Cortex of kidney (tissue), 1 donor: ENCODE measurements around the gene BBS10.
"Not testable (repeated sequence)": the region's sequence is repeated elsewhere in the genome, so short reads cannot be mapped to it uniquely, and the experiment has no call there.

ENCODE experiments used
- DNase-seq: peaks from one replicate; lab custom pipeline; 2025; lab: John Stamatoyannopoulos, UW

Gene BBS10

DNA sequence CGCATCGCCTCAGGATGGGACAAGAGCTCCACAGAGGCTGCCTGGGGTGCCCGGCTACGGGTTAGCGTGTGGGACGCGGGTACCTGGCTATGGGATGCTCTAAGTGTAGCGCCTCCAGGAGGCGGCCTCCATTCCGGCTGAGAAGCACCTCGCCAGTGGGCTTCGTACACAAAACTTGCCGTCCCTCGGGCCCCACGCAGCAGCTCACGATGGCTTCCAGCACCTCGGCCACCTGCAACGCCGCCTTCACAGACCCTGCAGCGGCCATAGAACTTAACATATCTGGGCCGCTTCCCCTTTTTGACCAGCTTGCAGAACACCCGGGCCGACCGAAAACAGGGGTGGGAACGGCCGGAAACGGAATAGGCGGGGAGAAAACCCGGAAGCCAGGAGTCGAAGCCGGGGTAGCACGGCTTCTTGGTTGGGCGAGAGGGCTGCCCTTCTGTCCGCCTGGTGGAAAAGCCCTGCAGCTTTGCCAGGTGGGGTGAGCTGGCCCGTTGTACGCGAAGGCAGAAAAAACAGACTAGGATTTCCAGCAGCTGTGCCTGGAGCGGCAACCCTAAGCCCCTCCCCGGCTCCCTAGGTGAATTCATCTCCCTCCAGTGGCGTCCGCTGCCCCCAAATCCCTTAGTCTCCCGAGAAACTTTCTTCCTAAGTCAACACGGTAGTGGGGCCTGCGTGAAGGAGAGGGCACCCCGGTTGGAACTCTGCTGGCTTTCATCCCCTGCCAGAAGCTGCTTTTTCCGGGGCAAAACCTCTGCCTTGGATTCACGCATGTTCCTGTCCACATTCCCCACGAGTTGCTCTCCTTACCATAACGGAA, at the start of gene BBS10:
BBS10 (minus strand) TSS at position 337 of the 823 bp plus-strand sequence; CDS start at position 280, 57 bp downstream.
- no peak for DNase-seq

DNA sequence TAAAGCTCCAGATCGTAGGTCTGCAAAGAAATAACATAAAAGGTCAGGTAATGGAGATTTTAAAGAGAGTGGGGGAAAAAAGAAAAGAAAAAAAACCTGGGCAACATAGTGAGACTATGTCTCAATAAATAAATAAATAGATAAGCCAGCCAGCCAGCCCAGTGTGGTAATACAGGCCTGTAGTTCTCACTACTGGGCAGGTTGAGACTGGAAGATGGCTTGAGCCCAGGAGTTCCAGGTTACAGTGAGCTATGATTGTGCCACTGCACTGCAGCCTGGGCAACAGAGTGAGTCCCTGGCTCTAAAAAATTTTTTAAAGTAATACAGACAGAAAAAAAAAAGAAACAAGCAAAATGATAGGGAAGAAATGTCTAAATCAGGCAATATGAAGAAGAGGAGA, 43.2 kb upstream of the BBS10 start:
- DNase-seq: no peak

DNA sequence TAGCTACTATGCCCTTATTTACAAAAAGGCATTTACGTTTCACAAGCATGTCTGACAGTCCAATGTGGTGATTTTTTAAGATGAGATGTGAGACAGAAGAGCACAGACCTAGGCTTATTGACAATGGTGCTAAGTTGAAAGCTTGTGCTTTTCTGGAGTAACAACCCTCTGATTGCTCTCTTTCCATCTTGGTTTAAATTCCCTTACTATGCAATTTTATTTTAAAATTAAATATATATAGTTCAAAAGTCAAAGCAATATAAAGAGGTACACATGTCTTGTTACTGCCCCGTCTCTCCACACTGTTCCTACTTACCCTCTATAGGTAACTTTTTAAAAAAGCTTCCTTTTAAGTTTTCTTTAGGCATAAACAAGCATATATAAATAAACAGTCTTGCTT, 39.4 kb upstream of the BBS10 start:
- DNase-seq: no peak

DNA sequence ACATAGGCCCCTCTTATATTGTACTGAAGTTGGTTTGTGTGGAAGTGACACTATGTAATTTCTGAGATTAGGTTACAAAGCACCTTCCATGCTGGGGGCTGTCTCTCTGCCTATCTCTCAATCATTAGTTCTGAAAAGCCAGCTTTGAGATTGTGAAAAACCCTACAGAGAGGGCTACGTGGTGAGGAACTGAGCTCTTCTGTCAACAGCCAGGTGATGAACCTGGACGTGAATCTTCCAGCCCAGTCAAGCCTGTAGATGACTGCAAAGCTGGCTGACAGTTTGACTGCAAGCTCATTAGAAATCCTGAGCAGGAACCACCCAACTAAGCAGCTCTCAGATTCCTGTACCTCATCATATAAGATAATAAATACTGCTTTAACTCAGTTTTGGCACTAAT, 36.3 kb upstream of the BBS10 start:
- no peak for DNase-seq

DNA sequence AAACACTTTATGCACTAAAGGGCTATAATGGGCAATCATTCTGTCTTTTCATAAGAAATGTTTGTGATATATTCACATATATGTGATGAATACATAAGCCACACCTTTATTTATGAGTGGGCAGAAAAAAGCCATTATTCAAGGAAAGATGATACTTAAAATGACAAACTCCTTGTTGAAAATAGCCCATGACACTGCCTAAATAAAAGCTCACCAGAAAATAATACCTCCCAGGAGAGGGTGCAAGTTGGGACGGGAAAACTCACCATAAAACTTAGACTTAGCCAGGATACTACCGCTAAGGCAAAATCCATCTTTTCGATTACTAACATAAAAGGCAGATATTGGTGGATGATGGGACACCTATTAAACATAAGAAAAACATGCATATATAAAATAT, 35.8 kb upstream of the BBS10 start:
- DNase-seq: no peak

DNA sequence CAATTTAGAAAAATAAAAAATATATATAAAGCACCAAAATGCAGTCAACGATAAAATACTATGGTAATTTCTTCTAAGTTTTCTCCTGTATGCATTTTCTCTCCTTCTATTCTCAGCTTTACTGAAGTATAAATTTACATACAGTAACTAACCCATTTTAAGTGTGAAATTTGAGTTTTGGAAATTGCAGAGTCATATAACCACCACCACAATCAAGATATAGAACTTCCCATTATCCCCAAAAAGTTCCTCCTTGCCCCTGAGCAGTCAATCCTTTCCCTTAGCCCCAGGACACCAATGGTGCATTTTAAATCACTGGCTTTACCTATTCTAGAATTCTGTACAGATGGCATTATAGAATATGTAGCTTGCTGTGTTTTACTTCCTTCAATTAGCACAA, 31.0 kb upstream of the BBS10 start:
- DNase-seq: no peak

DNA sequence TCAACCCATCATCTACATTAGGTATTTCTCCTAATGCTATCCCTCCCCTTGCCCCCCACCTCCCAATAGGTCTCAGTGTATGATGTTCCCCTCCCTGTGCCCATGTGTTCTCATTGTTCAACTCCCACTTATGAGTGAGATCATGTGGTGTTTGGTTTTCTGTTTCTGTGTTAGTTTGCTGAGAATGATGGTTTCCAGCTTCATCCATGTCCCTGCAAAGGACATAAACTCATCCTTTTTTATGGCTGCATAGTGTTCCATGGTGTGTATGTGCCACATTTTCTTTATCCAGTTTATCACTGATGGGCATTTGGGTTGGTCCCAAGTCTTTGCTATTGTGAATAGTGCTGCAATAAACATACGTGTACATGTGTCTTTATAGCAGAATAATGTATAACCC, 28.7 kb upstream of the BBS10 start:
- DNase-seq: not testable (repeated sequence)

DNA sequence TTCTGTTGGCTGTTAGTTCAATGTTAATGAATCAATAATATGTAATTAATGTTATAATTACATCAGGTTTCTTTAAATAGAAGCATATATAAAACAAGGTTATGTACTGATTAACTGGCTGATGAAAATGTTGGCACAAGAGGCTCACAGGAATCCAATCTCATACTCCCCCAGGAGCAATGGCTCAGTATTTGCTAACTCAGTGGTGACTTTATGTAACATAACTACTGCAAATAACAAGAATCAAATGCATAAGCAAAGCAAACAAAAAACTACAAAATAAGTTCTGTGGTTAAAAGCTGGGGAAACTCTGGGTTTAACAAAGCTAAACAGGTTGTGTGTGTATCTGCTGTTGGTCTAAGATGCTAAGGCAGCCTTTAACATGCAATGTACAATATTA, 27.7 kb upstream of the BBS10 start:
- no peak for DNase-seq

DNA sequence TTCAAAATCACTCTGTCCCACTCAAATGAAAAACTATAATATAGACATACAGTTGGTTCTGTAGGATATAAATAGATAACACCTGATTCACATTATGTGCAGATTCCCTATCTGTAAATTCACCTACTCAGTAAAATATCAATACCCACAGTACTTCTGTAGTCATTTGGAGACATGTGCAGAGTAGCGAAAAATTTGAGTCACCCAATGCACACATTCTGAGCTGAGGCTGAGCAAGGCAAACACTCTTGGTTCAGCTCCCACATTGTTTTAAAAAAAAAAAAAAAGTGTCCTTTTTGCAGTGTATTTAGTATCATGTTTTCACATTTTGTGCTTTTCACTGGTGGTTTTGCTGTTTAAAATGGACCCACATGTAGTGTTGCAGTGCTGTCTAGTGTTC, 27.3 kb upstream of the BBS10 start:
- no peak for DNase-seq

DNA sequence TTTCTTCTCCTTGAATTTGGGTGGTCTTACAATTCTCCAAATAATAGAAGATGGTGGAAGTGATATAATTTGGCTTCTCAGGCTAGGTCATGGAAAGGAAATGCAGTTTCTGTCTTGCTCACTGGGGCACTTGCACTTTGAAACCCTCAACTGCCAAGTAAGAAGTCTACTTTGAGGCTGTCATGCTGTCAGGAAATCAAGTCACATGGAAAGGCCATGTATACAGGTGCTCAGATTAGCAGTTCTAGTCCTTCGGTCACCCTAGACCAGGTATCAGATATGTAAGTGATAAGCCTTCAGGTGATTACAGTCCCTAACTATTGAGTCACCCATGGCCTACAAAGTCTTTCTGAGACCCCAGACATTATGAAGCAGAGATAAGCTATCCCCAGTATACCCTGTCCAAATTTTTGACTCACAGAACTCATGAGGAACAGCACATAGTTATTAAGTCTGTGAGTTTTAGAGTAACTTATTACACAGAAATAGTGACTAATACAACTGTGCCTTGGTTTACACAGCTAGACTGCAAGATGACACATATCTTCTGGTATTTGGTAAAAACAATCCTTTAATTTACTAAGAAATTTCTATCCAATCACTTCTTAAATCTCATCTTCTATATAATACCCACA, 26.3 kb upstream of the BBS10 start:
- no peak for DNase-seq

DNA sequence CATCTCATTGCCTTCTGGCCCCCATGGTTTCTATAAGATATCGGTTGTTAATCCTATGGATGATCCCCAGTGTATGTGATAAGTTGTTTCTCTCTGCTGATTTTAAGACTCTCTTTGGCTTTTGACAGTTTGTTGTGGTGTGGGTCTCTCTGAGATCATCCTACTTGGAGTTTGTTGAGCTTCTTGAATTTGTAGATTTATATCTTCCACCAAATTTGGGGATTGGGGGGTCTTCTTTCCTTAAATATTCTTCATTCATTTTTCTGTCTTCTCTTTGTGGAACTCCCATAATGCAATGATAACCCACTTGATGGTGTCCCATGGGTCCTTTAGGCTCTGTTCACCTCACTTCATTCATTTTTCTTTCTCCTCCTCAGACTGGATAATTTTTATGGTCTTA, 20.0 kb upstream of the BBS10 start:
- no peak for DNase-seq

DNA sequence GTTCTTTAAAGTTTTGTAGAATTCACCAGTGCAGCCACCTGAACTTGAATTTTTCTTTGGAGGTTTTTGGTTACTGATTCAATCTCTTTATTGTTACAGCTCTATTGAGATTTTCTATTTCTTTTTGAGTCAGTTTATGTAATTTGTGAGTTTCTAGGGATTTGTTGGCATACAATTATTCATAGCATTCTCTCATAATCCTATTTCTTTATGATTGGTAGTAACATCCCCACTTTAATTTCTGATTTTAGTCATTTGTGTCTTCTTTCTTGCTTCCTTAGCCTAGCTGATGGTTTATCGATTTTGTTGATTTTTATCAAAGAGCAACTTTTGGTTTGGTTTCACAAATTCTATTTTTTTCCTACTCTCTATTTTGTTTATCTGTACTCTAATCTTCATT, 17.9 kb upstream of the BBS10 start:
- no peak for DNase-seq

DNA sequence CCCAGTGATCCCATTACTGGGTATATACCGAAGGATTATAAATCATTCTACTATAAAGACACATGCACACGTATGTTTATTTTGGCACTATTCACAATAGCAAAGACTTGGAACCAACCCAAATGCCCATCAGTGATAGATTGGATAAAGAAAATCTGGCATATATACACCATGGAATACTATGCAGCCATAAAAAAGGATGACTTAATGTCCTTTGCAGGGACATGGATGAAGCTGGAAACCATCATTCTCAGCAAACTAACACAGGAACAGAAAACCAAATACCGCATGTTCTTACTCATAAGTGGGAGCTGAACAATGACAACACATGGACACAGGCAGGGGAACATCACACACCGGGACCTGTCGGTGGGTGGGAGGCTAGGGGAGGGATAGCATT, 15.9 kb upstream of the BBS10 start:
- not testable (repeated sequence) for DNase-seq

DNA sequence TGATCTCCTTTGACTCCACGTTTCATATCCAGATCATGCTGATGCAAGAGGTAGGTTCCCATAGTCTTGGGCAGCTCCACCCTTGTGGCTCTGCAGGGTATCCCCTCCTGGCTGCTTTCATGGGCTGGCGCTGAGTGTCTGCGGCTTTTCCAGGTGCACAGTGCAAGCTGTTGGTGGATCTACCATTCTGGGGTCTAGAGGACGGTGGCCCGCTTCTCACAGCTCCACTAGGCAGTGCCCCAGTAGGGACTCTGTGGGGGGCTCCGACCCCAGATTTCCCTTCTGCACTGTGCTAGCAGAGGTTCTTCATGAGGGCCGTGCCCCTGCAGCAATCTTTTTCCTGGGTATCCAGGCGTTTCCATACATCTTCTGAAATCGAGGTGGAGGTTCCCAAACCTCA, 12.1 kb upstream of the BBS10 start:
- DNase-seq: no peak

DNA sequence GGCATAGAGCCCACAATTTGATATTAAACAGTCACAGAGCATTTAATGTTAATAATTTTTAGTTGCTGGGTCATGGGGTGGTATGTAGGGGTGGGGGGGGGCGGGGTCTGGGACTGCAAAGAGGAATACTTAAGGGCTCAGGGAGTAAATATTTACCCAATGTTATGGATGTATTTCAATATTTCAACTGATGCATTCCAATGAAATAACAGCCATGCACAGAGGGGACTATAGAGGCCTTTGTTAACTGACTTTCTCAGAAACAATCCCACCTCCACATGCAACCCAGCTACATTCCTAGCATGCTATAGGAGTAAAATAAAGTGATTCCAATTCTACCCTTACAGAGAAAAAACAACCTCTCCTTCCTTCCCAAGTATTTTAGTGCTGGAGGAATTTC, 7.9 kb upstream of the BBS10 start:
- no peak for DNase-seq

DNA sequence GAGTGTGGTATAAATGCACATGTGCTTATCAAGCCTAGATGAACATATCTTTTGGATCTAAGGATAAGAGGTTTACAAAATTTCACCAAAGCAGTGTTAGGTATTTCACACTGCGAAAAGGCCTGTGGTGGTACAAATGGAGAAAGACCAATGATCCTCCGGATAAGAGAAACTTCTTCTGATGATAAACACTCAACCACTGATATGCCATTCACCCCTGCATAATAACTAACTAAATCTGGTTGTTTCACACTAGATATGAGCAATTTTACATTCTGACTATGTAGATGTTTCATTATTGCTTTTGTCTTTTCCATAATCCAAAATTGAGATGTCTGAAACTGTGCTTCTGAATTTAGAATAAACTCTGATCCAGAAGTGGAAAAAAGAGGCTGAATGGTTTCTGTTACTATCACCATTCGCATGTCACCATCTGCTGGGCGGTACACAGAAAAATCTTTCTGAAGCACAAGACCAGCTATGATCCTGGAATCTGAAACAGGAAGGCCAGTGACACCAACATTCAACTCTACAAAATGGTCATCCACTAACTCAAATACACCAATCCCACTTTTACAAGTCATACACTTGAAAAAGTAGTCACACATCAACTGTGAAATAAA, 1.3 kb downstream of the BBS10 start:
- DNase-seq: no peak

DNA sequence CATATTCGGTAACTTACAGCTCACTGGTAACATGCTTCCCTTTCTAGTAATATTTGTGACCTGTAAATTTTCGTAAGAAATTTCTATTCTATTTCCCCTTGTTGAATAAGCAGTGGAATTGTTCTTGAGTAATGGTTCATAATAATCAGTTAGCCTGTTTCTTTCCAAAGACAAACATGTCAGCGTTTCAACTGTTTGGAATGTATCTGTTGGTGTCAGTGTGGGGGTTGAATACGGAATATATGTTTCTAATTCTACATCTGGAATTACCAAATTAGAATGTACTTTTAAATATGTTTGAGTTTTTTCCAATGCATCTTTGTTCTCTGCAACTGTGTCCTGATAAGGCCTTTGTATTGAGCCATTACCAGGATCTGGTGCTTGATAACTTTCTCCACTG, 2.0 kb downstream of the BBS10 start:
- DNase-seq: no peak

DNA sequence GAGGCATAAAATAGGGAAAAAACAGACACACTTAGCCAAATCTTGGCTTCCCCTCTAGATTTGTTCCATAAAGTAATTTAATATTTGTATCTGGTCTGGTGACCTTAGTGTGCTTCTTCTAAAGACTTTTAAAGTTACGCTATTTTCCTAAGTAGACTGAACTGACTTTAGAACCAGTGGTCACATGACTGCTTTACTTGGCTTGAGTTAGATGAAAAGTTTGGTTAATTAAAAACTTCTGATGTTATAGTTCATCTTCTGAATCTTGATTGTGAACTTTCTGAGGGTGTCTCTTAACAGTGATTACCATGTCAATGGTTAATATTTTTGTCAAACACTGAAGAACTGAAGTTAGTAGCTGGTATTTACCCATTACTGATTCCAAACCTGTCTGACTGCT, 2.6 kb downstream of the BBS10 start:
- DNase-seq: no peak

DNA sequence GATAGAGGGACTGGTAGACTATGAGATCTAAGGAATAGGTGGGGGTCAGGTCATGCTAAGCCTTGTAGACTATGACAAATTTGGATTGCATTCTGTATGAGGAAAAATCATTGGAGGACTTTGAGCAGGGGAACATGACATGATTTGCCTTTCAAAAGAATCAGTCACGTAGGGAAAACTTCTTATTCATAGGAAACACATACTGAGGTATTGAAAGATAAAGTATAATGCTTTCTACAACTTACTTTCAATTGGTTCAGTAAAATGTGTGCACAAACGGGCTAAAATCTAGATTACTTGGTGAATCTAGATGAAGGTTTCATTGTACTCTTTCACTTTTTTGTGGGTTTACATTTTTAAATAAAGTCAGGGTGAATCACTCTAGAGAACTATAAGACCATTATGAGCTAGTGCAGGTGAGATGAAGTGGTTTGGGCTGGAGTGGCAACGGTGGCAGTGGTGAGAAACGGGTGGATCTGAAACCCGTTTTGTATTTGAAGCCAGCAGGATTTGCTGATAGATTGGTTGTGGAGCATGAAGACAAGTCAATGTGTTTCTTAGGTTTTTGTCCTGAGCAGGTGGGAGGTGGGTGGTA, 6.7 kb downstream of the BBS10 start:
- no peak for DNase-seq

DNA sequence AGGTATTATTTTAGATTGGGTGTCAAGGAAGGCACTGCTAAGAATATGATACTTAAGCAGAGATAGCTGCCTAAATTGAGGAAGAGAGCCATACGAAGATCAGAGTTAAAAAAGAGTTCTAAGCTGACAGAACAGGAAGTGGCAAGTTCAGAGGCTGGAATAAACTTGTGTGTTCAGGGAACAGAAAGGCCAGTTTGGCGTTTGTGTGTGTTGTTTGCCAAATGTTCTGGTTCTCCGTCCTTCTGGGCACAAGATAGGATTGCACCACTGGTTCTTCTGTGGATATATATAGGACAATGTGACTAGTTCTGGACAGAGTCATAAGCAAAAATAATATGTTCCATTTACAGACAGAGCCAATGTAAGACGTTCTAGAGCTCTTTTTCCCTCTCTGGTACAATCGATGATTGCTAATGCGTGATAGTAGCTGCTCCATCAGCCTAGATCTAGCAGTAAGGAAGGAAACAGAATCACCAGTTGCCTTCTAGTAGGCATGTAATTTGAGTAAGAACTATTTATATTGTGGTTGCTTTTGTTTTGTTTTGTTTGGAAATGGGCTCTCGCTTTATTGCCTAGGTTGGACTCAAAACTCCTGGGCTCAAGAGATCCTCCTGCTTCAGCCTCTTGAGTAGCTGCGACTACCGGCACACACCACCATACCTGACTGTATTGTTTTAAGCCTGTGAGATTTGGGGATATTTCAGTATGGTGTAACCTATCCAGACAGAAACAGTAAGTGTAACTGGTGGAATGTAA, 7.4 kb downstream of the BBS10 start:
- DNase-seq: no peak

DNA sequence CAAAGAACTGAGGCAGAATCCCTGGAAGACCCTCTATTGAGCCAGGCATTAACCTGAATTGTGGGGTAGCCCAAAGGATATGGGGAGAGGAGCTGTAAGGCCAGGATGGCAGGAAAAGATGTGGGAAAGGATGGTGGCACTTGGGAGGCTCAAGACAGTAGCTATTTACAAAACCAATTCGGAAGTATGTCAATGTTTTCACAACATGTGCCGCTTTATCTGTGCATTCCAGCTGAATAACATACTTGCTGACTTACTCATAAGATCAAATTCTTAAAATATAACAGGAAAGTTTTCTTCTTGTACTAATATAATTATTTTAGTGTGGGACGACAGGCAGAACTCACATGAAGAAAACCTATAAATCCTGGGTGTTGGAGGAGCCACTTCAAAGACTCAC, 10.6 kb downstream of the BBS10 start:
- no peak for DNase-seq

DNA sequence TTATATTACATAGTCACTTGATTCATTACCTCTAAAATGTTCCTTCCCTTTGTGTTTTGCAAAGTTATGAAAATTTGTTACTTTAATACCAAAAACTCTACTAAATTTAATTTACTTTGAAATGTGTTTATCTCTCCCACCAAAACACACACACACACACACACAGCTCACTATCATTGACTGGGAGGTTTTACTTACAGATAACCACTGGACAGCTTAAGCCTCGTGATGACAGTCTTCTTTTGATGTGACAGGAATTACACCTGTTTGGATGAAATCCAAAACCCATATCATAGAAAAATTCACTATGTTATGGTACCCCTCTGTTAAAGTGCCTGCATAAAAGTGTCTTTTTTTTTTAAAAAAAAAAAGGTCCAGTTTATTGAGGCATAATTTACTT, 15.6 kb downstream of the BBS10 start:
- DNase-seq: no peak
